8988T (cell line): ENCODE measurements around the gene UTP25.
"Not testable (repeated sequence)": the region's sequence is repeated elsewhere in the genome, so short reads cannot be mapped to it uniquely, and the experiment has no call there.

ENCODE experiments used
- DNase-seq: peaks from one replicate; pipeline ENCODE4 v3.0.0; 2011

The UTP25 gene

DNA sequence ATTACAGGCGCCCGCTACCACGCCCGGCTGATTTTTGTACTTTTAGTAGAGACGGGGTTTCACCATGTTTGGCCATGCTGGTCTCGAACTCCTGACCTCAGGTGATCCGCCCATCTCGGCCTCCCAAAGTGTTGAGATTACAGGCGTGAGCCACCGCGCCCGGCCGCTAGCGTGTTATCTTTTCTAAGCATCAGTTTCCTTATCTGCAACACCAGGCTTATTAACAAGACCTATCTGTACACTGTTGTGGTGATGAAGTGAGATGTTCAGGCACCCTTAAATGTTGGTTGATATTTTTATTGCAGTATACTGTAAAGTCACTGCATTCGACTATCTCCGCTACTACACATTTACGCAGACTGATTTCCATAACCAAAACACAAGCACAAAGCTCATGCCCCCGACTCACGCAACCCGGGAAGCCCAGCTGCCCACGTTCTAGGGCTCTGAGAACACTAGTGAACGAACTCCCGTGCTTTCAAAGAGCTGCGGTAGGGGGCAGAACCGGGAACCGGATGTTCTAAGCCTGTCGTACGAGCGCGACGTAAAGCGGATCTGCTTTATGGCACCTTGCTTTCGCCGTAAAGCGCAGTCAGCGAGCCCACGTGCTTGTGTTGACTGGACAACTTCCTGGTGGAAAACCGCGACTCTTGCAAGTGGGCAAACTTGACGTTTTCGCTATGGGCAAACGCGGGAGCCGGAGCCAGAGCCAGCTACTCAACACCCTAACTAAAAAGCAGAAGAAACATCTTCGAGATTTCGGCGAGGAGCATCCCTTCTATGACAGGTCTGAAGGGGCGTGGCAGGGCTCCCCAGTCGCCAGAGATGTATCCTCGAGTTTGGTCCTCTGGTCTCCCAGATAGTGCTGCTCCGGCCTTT lies at the start of gene UTP25:
Gene UTP25, plus strand, starts transcription at position 589 of the 879 bp plus-strand sequence. Its CDS starts 92 bp downstream, at position 681.
- DNase-seq: peak; percentile 33

GRCh38 chr1:209778102-209778501 lies 49.7 kb upstream of the UTP25 start:
- no peak for DNase-seq

DNA sequence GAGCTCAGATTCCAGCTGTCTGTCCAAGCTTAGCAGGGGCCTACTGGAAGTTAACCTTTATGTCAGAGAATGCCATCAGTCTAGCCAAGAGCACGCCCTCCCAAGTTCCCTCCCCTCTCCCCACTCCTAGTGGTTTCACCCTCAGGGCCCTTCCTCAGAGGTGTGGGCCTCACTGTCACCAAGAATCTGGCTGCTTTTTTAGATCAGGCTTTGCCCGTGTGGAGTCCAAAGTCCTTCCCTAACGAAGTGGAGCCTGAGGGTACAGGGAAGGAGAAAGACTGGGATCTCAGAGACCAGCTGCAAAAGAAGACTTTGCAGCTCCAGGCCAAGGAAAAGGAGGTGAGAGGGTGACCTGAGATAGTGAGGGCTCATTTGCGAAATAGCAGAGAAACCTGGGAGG lies 47.5 kb upstream of the UTP25 start:
- DNase-seq: no peak

DNA sequence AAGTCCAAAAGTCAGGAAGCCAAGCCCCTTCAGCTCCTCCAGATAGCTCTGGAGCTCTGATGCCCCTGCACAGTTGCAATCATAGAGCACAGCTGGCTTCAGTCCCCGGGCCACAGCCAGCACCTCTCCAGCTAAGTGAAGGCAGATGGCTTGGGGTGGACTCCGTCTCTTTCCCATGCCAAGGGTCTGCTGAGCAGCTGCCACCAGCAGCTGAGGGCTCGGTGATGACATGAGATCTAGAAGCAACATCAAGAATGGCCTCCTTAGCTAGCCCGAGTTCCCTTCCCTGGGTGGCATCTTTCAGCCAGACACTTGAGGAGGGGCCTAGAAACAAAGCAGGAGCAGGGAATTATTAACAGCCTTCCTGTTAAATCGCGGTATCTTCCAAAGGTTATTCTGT lies 44.4 kb upstream of the UTP25 start:
- DNase-seq: no peak

DNA sequence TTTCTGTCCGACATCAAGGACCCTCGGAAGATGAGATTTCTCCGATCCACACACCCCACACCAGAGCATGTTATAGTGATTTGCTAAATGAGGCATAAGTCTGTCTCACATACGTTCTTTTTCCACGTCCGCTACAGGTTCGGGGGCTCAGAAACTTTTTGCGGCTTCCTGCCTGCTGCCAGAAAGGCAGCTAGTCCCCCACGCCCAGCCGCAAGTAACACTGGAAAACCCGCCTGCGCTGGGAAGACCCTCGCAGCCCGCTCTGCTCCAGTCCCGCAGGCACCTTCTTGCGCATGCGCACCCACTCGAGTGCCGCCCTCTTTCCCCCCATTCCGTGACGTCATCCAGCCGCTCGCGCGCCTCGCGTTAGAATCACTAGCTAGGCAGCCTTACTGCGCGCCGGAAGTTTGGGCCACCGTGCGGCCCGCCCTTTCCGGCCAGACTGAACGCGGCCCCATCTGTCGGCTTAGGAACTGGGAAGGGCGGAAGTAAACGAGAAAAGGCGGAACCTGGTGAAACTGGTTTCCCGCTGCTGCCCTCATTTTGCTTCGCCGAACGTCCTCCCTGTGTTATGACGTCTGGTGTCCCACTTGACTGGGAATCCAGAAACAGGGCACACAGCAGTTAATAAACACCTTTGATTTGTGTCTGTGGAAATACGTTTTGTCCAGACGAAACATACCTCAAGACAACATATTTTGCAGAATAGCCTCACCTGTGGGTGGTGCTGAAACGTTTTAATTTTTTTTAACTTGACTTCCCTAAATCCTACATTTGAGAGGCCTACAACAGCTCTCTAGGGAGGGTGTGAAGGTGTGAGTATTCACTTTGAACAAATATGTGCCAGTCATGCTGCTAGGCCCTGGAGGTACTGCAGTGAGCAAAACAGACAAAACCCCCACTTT lies 43.3 kb upstream of the UTP25 start, which contains the start of gene C1orf74:
Gene C1orf74, minus strand, starts transcription at position 295 of the 905 bp plus-strand sequence. CDS start 925 bp downstream, outside the sequence.
- DNase-seq: peak; percentile 84

GRCh38 chr1:209785592-209785991 lies 42.2 kb upstream of the UTP25 start:
- DNase-seq: no peak

GRCh38 chr1:209786146-209786545 lies 41.6 kb upstream of the UTP25 start:
- no peak for DNase-seq

DNA sequence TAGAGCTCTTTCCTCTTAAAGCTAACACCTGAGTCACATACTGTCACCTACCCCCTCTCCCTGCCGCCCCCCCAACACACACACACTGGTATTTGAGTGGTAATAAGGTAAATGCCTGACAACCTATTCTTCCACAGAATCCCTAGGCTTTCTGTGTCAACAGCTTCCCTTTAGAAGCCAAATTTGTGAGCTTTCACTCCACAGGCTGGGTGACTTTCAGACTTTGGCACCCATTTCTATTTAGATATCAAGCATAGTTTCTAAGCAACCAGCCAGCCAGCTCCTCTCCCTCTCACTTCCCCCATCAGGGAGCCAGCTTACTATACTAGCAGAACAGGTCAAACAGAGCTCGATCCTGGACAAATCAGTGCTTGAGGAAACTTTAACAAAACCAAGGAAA lies 40.2 kb upstream of the UTP25 start:
- no peak for DNase-seq

DNA sequence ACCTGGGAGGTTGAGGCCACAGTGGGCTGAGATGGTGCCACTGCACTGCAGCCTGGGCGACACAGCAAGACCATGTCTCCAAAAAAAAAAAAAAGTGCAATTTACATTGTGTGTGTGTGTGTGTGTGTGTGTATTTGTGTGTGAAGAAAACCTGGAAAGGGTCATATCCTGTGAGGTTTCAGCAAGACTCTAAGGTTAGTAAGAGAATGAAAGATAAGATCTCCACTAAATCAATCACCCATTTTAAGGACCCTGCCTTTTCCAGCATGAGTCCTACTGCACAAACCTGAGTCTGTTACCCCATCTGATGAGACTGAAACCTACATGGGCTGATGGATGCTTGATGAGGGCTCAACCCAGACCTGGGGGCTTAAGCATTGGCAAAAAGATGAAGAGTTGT lies 38.5 kb upstream of the UTP25 start:
- no peak for DNase-seq

DNA sequence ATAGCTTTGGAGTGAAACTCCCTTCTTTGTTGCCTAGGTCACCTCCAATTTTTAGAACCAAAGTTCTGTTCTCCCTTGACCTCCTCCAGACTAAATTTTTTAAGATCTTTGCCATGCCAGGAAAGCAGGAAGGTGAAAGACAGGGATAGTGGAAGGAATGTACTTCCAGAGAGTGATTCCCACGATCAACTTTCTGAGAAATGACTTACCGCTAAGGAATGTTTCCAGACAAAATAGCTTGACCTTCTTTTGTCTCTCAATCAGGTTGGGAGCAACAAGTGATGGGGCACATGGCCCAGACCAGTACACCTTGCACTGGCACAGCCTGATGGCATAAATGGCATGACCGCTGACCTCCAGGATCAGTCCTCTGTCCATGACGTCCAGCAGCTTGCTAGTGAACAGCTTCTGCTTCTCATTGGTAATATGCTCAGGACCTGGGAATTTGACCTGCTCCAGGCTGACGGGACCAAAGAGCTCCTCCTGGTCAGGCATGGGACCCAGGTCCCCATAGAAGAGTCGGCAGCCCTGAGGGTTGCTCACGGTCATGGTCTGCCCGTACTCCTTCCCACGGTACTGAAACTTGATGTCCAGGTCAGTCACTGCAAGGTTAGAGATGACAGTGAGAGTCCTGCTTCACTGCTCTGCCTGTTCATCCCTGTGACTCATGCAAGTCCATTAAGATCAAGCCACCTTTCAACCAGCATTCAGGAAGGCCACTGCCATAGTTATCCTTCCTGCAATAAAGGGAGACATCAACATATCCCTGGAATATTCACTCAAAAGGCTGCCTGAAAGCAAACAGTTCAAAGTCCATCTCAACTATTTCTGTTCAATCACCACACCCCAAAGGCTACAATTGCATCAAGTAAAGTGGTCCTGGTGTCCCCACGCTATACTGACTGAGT lies 37.2 kb upstream of the UTP25 start:
- no peak for DNase-seq

- DNase-seq: no peak
Measured at GRCh38 chr1:209791920-209792319, 35.9 kb upstream of the UTP25 start.

GRCh38 chr1:209793711-209794110 lies 34.1 kb upstream of the UTP25 start:
- DNase-seq: not testable (repeated sequence)

- no peak for DNase-seq
Measured at GRCh38 chr1:209797978-209798639, 29.7 kb upstream of the UTP25 start.

- DNase-seq: no peak
Measured at GRCh38 chr1:209800984-209801834, 26.6 kb upstream of the UTP25 start.

DNA sequence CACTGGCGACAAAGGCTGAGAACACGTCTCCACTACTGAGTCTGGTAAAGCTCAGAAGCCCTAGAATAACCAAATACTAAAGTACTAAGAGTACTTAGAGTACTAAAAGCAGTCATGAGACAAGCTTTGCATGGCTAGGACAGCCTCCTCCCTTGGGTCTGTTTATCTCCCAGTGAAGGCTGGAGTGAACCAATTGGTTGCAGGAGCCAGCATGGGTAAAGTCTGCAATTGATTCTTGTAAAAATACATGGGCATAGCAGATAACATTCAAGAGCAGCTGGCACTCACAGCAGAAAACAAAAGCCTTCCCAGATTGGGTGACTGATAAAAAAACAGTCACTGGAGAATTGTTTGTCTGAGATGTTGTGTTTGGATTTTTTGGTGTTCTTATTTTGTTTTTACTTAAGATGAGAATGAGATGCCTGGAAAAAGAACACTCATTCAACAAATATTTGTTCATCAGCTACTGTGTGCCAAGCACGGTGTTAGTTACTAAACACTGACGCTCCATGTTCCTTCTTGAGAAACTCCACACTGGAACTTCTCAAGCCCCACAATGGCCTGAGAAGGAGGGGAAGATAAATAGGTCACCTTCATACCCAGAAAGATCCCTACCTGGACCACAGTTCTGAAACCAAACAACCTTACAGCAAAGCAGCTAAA lies 25.5 kb upstream of the UTP25 start:
- no peak for DNase-seq

DNA sequence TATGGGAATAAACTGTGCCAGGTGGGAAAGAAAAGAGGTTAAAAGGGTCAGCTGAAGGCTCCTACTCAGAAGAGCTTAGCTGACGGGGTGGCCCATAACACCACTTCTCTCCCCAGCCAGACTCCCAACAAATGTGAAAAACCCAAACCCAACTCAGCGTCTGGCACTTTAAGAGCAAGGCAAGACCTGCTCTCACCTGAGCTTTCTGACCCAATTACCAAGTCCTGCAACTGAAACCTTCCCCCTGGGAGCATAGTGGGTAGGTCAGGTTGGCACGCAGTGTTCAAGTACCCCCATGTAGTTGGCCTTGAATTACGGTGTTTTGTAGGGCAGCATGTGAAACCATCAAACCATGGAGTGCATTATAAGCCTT lies 25.0 kb upstream of the UTP25 start:
- no peak for DNase-seq

DNA sequence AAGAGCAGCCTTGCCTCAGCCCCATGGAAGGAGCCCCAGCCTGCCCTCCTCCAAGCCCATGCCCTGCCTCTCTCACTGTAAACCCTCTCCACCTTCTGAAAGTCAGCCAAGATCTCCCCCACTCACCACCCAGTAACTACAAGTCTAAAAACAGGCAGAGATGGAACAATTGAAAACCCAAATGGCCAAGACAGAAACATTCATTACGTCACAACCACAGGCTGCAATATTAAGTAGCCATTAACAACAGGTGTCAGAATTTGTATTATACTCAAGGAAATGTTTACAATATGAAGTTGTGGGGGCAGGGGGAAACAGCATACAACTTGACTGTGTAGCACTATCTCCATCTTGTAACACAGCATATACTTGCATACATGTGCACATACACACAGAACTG lies 24.2 kb upstream of the UTP25 start:
- no peak for DNase-seq

GRCh38 chr1:209805341-209805781 lies 22.4 kb upstream of the UTP25 start:
- no peak for DNase-seq

DNA sequence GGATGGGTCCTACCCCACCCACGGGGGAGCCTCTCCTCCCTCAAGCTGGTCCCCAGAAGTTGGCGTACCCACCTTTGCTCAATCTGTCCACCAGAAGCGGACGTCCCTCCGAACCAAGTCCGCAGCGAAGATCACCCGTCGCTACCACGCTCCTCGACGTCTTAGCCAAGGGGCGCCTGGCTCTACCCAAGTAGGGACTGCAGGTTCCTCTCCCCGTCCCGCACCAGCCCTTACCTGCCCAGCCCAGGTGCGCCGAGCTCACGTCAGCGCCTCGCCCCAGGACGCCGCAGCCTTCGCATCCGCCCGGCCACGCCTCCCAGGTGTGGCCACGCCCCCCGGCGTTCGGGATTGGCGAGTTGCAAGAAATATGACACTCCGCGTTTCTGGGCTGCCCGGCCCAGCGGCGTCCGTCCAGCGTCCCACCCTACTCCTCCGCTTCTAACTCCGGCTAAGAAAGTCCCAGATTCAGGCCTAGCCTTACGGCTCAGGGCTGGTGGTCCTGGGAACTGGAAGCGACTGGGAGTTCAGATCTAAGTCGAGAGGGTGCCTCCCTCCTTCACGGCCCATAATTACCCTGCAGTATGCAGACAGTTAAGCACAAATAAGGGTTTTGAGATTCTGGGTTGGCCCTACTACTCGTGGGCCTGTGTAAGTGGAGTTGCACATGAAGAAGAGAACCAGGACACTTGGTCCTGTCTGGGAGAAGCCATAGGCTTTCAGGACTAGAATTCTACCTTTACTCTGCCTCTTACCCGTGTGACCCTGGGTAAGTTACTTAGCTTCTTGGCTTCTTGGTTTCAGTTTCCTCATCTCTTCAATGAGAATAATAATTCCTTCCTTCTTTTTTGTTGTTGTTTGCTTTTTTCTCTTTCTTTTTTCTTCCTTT lies 21.7 kb upstream of the UTP25 start, which contains the start of gene IRF6:
Gene IRF6, minus strand, starts transcription at position 268 of the 886 bp plus-strand sequence. CDS start 4,729 bp downstream, outside the sequence.
- DNase-seq: no peak
